Tibial nerve (tissue), 4 donors: ENCODE results near the gene CAMSAP1.
"Not testable (repeated sequence)": the region's sequence is repeated elsewhere in the genome, so short reads cannot be mapped to it uniquely, and the experiment has no call there.

Experiments
- CTCF ChIP-seq, 5 experiments: fragments of 200-600 bp in 3 of 5; fragments of 450-650 bp in 2 of 5; sonication (generic) in 3 of 5; IDR thresholded peaks; one replicate each; pipeline ENCODE4 v1.5.1; 2016 to 2019; ENCODE audit warnings: antibody characterized with exemption in 5 of 5, mild to moderate bottlenecking in 3 of 5, moderate library complexity in 2 of 5
- EP300 ChIP-seq, 2 donors: sonication (generic); formaldehyde crosslinking; IDR thresholded peaks; one replicate each; pipeline ENCODE4 v1.6.1; 2017; ENCODE audit warnings: antibody characterized with exemption in 2 of 2, mild to moderate bottlenecking in 1 of 2
- POLR2A ChIP-seq, 2 donors: fragments of 450-650 bp; IDR thresholded peaks; one replicate each; pipeline ENCODE4 v1.6.1; 2017; ENCODE audit warnings: antibody characterized with exemption in 2 of 2, mild to moderate bottlenecking in 2 of 2, moderate library complexity in 2 of 2

- not testable (repeated sequence) for TF ChIP-seq CTCF, POLR2A, EP300 (IDR thresholded peaks at IDR 0.05)
These were observed 39.8 kb upstream of the CAMSAP1 start for GRCh38 chr9:135947105-135947504.
